Memory B cell (primary cell): ENCODE data around the gene PEX26.
A peak's percentile ranks its signal among the peaks of the same experiment; 100 is the strongest.
"Not testable (repeated sequence)": the region's sequence is repeated elsewhere in the genome, so short reads cannot be mapped to it uniquely, and the experiment has no call there.

Source experiments
- ATAC-seq: fragments of 150-1000 bp; cut with Tn5 transposase; 2 replicates; pipeline ENCODE4 v1.10.0; 2021; ENCODE audit warnings: low read depth, mild to moderate bottlenecking, moderate library complexity
- DNase-seq, 2 donors: peaks; one replicate each; pipeline ENCODE4 v3.0.0; 2022; ENCODE audit warnings: low spot score in 2 of 2
- H3K27ac Mint-ChIP-seq: one replicate; pipeline ENCODE4 v1.8.0; 2022; ENCODE audit warnings: mild to moderate bottlenecking, moderate library complexity, mixed read lengths
- H3K27me3 Mint-ChIP-seq: one replicate; pipeline ENCODE4 v1.8.0; 2022; ENCODE audit warnings: mixed read lengths
- H3K36me3 Mint-ChIP-seq: one replicate; pipeline ENCODE4 v1.8.0; 2022; ENCODE audit warnings: mild to moderate bottlenecking, mixed read lengths
- H3K4me1 Mint-ChIP-seq: one replicate; pipeline ENCODE4 v1.8.0; 2022; ENCODE audit warnings: mixed read lengths
- H3K4me3 Mint-ChIP-seq: one replicate; pipeline ENCODE4 v1.8.0; 2022; ENCODE audit warnings: mild to moderate bottlenecking, moderate library complexity, mixed read lengths
- H3K9me3 Mint-ChIP-seq: one replicate; pipeline ENCODE4 v1.8.0; 2022; ENCODE audit warnings: mixed read lengths

The PEX26 gene

DNA sequence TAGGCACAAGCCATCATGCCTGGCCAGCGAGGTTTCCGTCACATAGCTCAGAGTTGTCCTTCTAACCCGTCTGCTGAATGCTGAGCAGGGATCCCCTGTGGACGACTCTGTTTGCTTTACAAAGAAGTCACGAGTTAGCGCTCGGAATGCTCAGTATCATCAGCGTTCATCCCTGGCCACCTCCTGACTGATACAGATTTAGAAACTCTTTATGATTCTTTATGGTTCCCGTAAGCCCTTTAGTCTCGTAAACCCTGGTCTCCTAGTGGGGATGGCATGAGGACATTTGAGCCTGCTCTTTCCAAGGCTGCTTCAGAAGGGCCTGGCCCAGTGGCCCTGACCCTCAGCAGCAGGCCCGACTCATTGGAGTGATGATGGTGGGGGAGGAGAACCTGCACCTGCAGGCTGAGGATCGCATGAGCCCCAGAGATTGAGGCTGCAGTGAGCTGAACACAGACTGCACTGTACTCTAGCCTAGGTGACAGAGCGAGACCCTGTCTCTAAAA is 9.6 kb downstream of the PEX26 start:
- Mint-ChIP-seq H3K27me3 (no peaks in the 10 kb centered on the region), H3K9me3 (no peaks in the 10 kb centered on the region), H3K36me3 (peaks cover 30% of the 10 kb centered on the region), H3K4me3 (no peak overlapping the region), H3K27ac (no peak overlapping the region), H3K4me1 (peaks cover 21% of the 10 kb centered on the region)
- ATAC-seq (no peak), DNase-seq (no peak)

DNA sequence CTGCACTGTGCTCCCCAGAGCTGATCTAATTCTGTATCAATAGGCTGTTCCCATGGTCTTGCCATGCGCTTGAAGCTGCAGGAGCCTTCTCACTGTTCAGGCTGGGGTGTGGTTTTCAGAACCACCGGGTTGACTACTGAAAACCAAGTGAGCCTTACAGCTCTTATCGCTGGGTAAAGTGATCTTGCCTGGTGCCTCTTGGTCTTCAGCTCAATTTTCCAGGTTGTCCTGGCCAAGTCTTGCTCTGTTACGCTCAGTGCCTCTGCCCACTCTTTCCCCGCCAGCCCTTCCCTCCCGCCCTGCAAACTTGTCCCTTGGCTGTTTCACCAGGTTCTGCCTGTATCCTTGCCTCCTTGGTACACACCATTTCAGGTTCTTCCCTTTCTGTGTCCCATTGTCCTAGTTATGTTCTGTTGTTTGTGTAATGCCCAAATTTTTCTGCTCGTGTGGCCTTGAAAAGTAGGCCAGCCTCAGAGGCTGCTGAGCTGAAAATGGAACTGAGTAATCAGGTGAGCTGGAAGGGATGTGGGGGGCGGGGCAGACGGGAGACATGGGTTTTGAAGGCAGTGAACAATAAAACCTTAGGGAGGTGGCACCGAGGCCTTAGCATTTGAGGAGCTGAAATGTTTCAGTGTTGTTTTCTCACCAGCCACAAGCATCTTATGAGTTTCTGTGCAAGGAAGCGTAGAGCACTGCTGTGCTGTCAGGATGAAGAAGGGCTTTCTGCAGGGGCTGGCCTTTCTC is 11.2 kb downstream of the PEX26 start:
- Mint-ChIP-seq H3K9me3 (no peaks in the 10 kb centered on the region), H3K4me1 (peaks cover 17% of the 10 kb centered on the region), H3K36me3 (peaks cover 23% of the 10 kb centered on the region), H3K27me3 (no peaks in the 10 kb centered on the region), H3K27ac (peak overlapping the region; percentile 47), H3K4me3 (no peak overlapping the region)
- DNase-seq = no peak
- no peak for ATAC-seq

DNA sequence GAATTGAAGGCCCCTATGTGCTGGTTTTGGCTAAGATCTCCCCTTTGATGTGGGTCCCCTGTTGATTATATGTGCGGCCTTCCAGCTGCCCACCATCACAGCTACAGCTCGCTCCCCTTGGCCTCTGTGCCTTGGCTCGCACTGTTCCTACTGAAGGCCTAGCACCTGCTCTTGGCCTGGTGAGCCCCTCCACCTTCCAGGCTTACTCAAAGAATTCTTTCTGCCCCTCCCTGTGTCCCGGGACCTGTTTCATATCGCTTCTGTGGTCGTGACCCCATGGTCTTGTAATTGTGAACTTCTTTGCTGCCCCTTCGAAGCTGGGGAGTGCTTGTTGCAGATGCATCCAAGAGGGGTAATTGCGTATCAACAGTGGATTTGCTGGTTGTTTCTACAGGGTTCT is 12.5 kb downstream of the PEX26 start:
- Mint-ChIP-seq H3K27ac (no peak overlapping the region), H3K36me3 (peaks cover 21% of the 10 kb centered on the region), H3K4me3 (no peak overlapping the region), H3K9me3 (no peaks in the 10 kb centered on the region), H3K27me3 (no peaks in the 10 kb centered on the region), H3K4me1 (peaks cover 17% of the 10 kb centered on the region)
- no peak for ATAC-seq
- no peak for DNase-seq

DNA sequence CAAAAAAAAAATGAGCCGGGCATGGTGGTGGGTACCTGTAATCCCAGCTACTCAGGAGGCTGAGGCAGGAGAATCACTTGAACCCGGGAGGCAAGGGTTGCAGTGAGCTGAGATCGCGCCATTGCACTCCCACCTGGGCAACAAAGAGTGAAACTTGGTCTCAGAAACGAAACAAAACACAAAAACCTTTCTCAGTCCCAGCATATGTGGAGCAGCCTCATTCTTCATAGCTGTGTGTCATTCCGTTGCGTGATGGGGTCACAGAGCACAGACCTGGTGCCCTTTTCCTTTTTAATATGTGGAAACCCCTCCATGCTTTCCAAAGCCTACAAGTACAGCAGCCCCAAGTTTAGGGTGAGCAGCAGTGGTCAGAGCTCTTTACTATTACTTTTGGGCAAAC is 13.7 kb downstream of the PEX26 start:
- no peaks in the 10 kb centered on the region for H3K9me3 Mint-ChIP-seq
- H3K4me3 Mint-ChIP-seq = peak overlapping the region; percentile 92
- peak; percentile 35 for ATAC-seq
- peaks cover 17% of the 10 kb centered on the region for H3K4me1 Mint-ChIP-seq
- H3K27me3 Mint-ChIP-seq = no peaks in the 10 kb centered on the region
- peak overlapping the region; percentile 91 for H3K27ac Mint-ChIP-seq
- peaks cover 25% of the 10 kb centered on the region for H3K36me3 Mint-ChIP-seq
- no peak for DNase-seq

DNA sequence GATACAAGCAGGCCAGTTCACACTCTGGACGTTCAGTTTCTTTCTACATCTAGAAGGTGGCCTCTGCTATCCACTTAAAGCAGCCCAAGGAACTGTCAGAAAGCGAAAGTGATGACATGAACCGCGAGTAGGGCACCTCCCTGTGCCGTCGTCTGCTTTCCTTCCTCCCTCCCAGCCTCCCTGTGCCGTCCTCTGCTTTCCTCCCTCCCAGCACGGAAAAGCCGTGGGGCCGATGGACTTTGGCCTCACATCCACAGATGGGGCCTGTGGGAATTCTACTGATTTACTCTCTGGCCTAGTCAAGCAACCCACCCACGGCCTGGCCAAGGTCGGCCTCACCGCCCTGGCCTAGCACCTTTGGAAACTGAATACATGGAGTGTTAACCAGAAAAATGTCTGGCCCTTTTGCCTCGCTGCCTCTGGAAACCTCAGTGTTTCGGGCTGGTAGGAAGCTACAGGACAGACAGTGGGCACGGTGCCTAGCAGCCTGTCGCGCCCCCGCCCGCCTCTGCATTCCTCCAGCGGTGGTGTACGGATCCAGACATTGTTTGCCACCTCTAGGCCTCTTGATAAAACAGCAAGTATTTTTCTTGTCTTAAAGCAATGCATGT is 14.2 kb downstream of the PEX26 start:
- Mint-ChIP-seq H3K4me1 (peaks cover 17% of the 10 kb centered on the region), H3K27me3 (no peaks in the 10 kb centered on the region), H3K9me3 (peaks cover 3% of the 10 kb centered on the region), H3K27ac (peak overlapping the region; percentile 91), H3K36me3 (peaks cover 28% of the 10 kb centered on the region), H3K4me3 (peak overlapping the region; percentile 92)
- DNase-seq = peak in 1 of 2 donors; percentile 22
- peak; percentile 74 for ATAC-seq

DNA sequence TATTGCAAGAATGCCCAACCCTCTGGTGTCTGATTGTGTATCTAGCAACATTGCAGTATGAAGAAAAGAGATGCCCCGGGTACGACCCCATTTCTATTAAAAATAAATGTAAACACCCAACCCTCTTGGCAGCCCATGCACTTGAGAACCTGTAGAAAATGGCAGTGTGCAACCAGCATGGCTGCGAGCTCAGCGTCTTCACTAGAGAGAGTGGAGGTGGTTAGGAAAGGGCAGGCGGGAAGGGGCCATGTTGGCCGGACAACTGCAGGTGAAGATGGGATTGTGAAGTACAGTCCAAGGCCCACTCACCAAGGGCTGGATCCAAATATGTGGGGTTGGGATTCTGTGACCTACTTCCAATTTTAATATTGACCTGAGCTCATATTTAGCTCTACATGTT is 15.9 kb downstream of the PEX26 start:
- Mint-ChIP-seq H3K4me1 (peaks cover 17% of the 10 kb centered on the region), H3K27me3 (no peaks in the 10 kb centered on the region), H3K27ac (no peak overlapping the region), H3K36me3 (peaks cover 21% of the 10 kb centered on the region), H3K9me3 (peaks cover 3% of the 10 kb centered on the region), H3K4me3 (no peak overlapping the region)
- DNase-seq (no peak), ATAC-seq (no peak)

DNA sequence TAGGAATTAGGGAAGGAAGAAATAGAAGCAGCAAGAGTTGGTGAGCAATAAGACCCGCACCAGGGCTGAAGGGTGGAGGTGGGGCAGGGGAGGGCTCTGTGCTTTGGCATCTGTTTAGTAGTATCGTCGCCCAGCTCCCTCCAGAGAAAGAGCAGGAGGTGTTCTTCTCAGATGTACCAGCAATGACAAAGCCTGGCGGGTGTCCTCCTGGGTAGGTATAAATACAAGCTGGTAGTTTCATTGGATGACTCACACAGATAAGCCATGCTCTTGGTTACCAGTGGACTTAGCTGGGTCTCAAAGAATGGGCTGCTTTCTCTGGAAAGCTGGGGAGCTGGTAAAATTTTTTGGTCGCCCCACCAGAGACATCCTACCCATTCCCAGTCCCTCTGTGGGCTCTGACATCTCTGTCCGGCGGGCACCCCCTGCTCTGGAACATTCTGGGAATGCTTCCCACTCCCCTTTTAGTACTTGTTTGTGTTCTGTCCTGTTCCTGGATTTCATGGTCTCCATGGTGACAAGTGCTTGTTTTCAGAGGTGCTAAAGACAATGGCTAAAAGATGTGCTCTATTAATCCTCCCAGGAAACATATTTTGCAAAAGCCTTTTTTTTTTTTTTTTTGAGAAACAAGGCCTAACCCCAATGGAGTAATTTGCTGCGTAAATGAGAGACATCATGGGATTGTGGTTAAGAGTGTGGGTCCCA is 17.5 kb downstream of the PEX26 start:
- Mint-ChIP-seq H3K27me3 (no peaks in the 10 kb centered on the region), H3K4me1 (peaks cover 12% of the 10 kb centered on the region), H3K9me3 (peaks cover 3% of the 10 kb centered on the region), H3K4me3 (no peak overlapping the region), H3K36me3 (peaks cover 20% of the 10 kb centered on the region), H3K27ac (no peak overlapping the region)
- DNase-seq (no peak), ATAC-seq (no peak)

DNA sequence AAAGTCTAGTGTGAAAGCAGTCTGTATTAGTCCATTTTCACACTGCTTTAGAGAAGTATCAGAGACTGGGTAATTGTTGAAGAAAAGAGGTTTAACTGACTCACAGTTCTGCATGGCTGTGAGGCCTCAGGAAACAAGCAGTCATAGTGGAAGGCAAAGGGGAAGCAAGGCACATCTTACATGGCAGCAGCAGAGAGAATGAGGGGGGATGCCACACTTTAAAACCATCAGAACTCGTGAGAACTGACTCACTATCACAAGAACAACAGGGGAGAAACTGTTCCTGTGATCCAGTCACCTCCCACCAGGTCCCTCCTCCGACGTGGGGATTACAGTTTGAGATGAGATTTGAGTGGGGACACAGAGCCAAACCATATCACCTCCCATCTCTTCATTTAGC is 19.0 kb downstream of the PEX26 start:
- peaks cover 25% of the 10 kb centered on the region for H3K36me3 Mint-ChIP-seq
- ATAC-seq (no peak), DNase-seq (no peak)
- no peak overlapping the region for H3K27ac Mint-ChIP-seq
- no peaks in the 10 kb centered on the region for H3K27me3 Mint-ChIP-seq
- H3K4me3 Mint-ChIP-seq = no peak overlapping the region
- peaks cover 3% of the 10 kb centered on the region for H3K9me3 Mint-ChIP-seq
- H3K4me1 Mint-ChIP-seq = peaks cover 5% of the 10 kb centered on the region

DNA sequence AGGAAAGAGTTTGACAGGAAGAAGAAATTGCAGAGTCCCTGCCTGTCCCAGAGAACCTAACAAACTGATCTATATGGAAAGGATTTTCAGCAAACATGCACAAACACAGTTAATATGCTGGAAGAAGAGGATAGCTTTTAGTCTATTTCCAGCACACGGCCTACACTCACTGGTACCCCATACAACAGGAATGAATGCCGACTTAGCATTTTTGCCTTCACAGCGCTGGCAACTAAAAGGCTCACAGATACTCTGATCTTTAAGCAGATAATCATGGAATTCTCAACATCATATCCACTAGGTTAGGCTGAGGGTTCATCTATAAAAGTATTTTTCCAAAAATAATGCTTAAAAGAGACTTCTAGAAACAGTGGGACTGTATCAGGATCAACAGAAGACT is 23.0 kb downstream of the PEX26 start:
- H3K27me3 Mint-ChIP-seq = peaks cover 4% of the 10 kb centered on the region
- DNase-seq = no peak
- ATAC-seq = no peak
- peaks cover 13% of the 10 kb centered on the region for H3K4me1 Mint-ChIP-seq
- peaks cover 26% of the 10 kb centered on the region for H3K36me3 Mint-ChIP-seq
- H3K27ac Mint-ChIP-seq = no peak overlapping the region
- H3K4me3 Mint-ChIP-seq = no peak overlapping the region
- peaks cover 3% of the 10 kb centered on the region for H3K9me3 Mint-ChIP-seq

DNA sequence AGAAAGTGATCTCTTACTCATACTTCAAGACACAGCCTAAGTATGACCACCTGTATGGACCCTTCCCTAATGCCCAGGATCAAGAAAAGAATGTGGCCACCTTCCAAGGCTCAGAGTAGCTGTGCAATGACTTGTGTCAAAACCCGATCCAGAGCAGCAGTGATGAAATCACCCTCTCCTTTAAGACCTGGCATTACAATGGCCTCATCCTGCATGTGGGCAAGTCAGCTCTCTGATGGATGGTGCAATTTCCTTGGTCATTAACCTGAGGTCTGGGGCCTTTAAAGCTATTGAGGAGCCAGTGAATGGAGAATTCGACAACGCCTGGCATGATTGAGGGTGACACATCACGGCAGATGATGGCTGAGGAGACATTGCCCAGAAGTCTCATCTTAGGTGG is 23.7 kb downstream of the PEX26 start:
- H3K4me1 Mint-ChIP-seq = peaks cover 13% of the 10 kb centered on the region
- peaks cover 28% of the 10 kb centered on the region for H3K36me3 Mint-ChIP-seq
- ATAC-seq (no peak), DNase-seq (no peak)
- H3K9me3 Mint-ChIP-seq = peaks cover 8% of the 10 kb centered on the region
- H3K4me3 Mint-ChIP-seq = no peak overlapping the region
- no peak overlapping the region for H3K27ac Mint-ChIP-seq
- H3K27me3 Mint-ChIP-seq = peaks cover 7% of the 10 kb centered on the region

DNA sequence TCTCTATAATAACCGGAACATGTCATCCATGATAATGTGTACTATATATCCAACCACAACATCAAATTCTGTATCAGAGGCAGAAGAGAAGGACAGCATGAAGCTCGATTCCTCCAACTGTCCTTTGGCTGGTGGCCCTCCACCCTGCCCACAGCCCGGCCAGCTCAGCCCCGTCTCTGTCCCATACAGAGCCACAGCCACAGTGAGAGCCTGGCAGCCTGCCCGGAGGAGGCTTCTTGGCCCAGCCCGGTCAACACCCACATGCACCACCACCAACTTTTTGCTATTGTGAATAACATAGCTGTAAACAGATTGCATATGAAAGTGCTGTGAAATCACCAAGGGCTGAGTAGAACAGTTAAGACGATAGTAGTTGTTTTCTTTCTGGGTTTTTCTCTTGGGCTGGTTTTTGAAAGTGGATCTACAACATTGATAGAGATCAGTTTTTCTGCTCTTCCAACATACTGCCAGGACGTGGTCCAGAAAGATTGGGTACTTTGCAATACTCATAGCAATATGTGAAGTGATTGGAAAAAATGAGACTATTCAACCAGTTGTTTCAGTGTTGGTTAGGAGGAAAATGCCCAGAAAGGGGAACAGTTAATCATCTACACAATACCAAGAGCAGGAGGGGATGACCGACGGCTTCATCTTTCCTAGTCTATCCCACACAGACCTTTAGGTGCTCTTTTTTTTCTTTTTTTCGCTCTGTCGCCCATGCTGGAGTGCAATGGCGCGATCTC is 25.9 kb downstream of the PEX26 start:
- Mint-ChIP-seq H3K27me3 (peaks cover 9% of the 10 kb centered on the region), H3K9me3 (peaks cover 9% of the 10 kb centered on the region), H3K4me1 (peaks cover 13% of the 10 kb centered on the region), H3K36me3 (peaks cover 27% of the 10 kb centered on the region), H3K4me3 (no peak overlapping the region), H3K27ac (no peak overlapping the region)
- DNase-seq (no peak), ATAC-seq (peak; percentile 75)

DNA sequence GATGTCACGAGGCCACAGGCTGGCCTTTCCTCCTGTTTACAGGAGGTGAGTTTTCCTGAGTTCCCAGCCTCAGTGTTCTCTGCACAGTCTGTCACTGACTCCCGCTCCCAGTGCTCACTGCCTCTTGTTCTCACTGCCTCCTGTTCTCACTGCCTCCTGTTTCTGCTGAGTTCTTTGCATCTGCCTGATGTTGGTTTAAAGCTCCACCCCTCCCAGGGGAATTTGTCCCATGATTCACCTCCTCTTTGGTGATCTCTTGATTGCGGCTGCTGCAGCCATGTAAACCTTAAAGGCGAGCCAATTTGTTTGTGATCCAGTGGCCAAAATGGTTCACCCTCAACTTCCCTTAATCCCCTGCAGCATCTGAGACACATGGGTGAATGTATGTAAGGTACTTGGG is 26.8 kb downstream of the PEX26 start:
- DNase-seq = no peak

DNA sequence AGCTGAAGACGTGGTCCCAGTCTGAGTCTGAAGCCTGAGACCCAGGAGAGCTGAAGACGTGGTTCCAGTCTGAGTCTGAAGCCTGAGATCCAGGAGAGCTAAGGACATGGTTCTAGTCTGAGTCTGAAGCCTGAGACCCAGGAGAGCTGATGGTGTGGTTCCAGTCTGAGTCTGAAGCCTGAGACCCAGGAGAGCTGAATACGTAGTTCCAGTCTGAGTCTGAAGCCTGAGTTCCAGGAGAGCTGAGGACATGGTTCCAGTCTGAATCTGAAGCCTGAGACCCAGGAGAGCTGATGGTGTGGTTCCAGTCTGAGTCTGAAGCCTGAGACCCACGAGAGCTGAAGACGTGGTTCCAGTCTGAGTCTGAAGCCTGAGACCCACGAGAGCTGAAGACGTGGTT is 28.2 kb downstream of the PEX26 start:
- H3K4me3 Mint-ChIP-seq, ATAC-seq, H3K9me3 Mint-ChIP-seq, DNase-seq, H3K27ac Mint-ChIP-seq: not testable (repeated sequence)
- peaks cover 20% of the 10 kb centered on the region for H3K27me3 Mint-ChIP-seq
- peaks cover 20% of the 10 kb centered on the region for H3K36me3 Mint-ChIP-seq
- H3K4me1 Mint-ChIP-seq = peaks cover 25% of the 10 kb centered on the region

More for the DNA sequence above, 26.8 kb downstream of the PEX26 start:
- ATAC-seq = peak; percentile 57
- Mint-ChIP-seq H3K27me3 (peaks cover 12% of the 10 kb centered on the region), H3K4me1 (peaks cover 15% of the 10 kb centered on the region), H3K36me3 (peaks cover 26% of the 10 kb centered on the region), H3K9me3 (peaks cover 9% of the 10 kb centered on the region), H3K27ac (no peak overlapping the region), H3K4me3 (peak overlapping the region; percentile 8)
